Measurements from ENCODE around the gene MEMO1. TPM values are rescaled to one million over a fixed set of nuclear protein-coding genes. Genes with fewer than 3 reads are reported as not detected.
"Not testable (repeated sequence)": the region's sequence is repeated elsewhere in the genome, so short reads cannot be mapped to it uniquely, and the experiment has no call there.

Gene MEMO1
- total RNA-seq, 2 donors from 2014 or later = 51.0 to 56.6 TPM

- no peak for ATAC-seq
- Mint-ChIP-seq H3K9me3 (peaks cover 0 to 5% of the 10 kb centered on the region in 2 donors), H3K36me3 (peaks cover 0 to 11% of the 10 kb centered on the region in 2 donors)
Observed at GRCh38 chr2:31979018-31979417, 31.8 kb downstream of the MEMO1 start.

GRCh38 chr2:31978436-31978835, 32.4 kb downstream of the MEMO1 start:
- Mint-ChIP-seq H3K27ac (no peak overlapping the region), H3K9me3 (peaks cover 0 to 5% of the 10 kb centered on the region in 2 donors), H3K36me3 (peaks cover 0 to 6% of the 10 kb centered on the region in 2 donors)
- DNase-seq (ENCODE audit: low spot score in 2 of 2) = no peak
- no peak for ATAC-seq

More at GRCh38 chr2:31979018-31979417, 31.8 kb downstream of the MEMO1 start:
- DNase-seq (ENCODE audit: low spot score in 2 of 2) = no peak
- H3K27ac Mint-ChIP-seq = no peak overlapping the region

GRCh38 chr2:31973665-31974064, 37.1 kb downstream of the MEMO1 start:
- H3K36me3 Mint-ChIP-seq = peaks cover 0 to 1% of the 10 kb centered on the region in 2 donors
- no peak for DNase-seq (ENCODE audit: low spot score in 2 of 2)
- no peak for ATAC-seq
- peaks cover 0 to under 1% of the 10 kb centered on the region in 2 donors for H3K9me3 Mint-ChIP-seq
- no peak overlapping the region for H3K27ac Mint-ChIP-seq

- Mint-ChIP-seq H3K36me3 (no peaks in the 10 kb centered on the region), H3K27ac (peak overlapping the region in 1 of 2 donors; percentile 79), H3K9me3 (no peaks in the 10 kb centered on the region)
- ATAC-seq (peak in 1 of 2 donors; percentile 35), DNase-seq (ENCODE audit: low spot score in 2 of 2) (no peak)
Observed at GRCh38 chr2:31972059-31972458, 38.7 kb downstream of the MEMO1 start.

GRCh38 chr2:31969178-31969577, 41.6 kb downstream of the MEMO1 start:
- no peak overlapping the region for H3K27ac Mint-ChIP-seq
- no peaks in the 10 kb centered on the region for H3K9me3 Mint-ChIP-seq
- ATAC-seq (no peak), DNase-seq (ENCODE audit: low spot score in 2 of 2) (no peak)
- H3K36me3 Mint-ChIP-seq = no peaks in the 10 kb centered on the region

GRCh38 chr2:31967790-31968189, 43.0 kb downstream of the MEMO1 start:
- no peak overlapping the region for H3K27ac Mint-ChIP-seq
- no peak for DNase-seq (ENCODE audit: low spot score in 2 of 2)
- H3K36me3 Mint-ChIP-seq = no peaks in the 10 kb centered on the region
- ATAC-seq = no peak
- no peaks in the 10 kb centered on the region for H3K9me3 Mint-ChIP-seq

GRCh38 chr2:31966402-31966801, 44.4 kb downstream of the MEMO1 start:
- DNase-seq (ENCODE audit: low spot score in 2 of 2); H3K36me3 Mint-ChIP-seq; H3K27ac Mint-ChIP-seq; ATAC-seq; H3K9me3 Mint-ChIP-seq: not testable (repeated sequence)

GRCh38 chr2:31965094-31965493, 45.7 kb downstream of the MEMO1 start:
- no peaks in the 10 kb centered on the region for H3K9me3 Mint-ChIP-seq
- no peak overlapping the region for H3K27ac Mint-ChIP-seq
- ATAC-seq (no peak), DNase-seq (ENCODE audit: low spot score in 2 of 2) (no peak)
- H3K36me3 Mint-ChIP-seq = no peaks in the 10 kb centered on the region

GRCh38 chr2:31962757-31963361, 47.9 kb downstream of the MEMO1 start:
- DNase-seq (ENCODE audit: low spot score in 2 of 2) (peak in 1 of 2 donors; percentile 16), ATAC-seq (peak; percentile 51 to 79)
- H3K36me3 Mint-ChIP-seq = no peaks in the 10 kb centered on the region
- H3K9me3 Mint-ChIP-seq = no peaks in the 10 kb centered on the region
- H3K27ac Mint-ChIP-seq = no peak overlapping the region

- Mint-ChIP-seq H3K27ac (peak overlapping the region; percentile 49 to 83), H3K36me3 (peaks cover 0 to 7% of the 10 kb centered on the region in 2 donors), H3K9me3 (no peaks in the 10 kb centered on the region)
- ATAC-seq (peak in 1 of 2 donors; percentile 40), DNase-seq (ENCODE audit: low spot score in 2 of 2) (no peak)
Observed at GRCh38 chr2:31958140-31958717, 52.6 kb downstream of the MEMO1 start.

GRCh38 chr2:31957354-31958139, 53.3 kb downstream of the MEMO1 start:
- no peaks in the 10 kb centered on the region for H3K9me3 Mint-ChIP-seq
- peaks cover 0 to 7% of the 10 kb centered on the region in 2 donors for H3K36me3 Mint-ChIP-seq
- peak overlapping the region; percentile 49 to 57 for H3K27ac Mint-ChIP-seq
- ATAC-seq (peak; percentile 45 to 70), DNase-seq (ENCODE audit: low spot score in 2 of 2) (no peak)

- H3K9me3 Mint-ChIP-seq; ATAC-seq; DNase-seq (ENCODE audit: low spot score in 2 of 2); H3K36me3 Mint-ChIP-seq: not testable (repeated sequence)
- peak overlapping the region in 1 of 2 donors; percentile 51 for H3K27ac Mint-ChIP-seq
Observed at GRCh38 chr2:31956934-31957333, 53.9 kb downstream of the MEMO1 start.

GRCh38 chr2:31956312-31956711, 54.5 kb downstream of the MEMO1 start:
- ATAC-seq (peak in 1 of 2 donors; percentile 62), DNase-seq (ENCODE audit: low spot score in 2 of 2) (no peak)
- H3K27ac Mint-ChIP-seq = peak overlapping the region; percentile 51 to 73
- no peaks in the 10 kb centered on the region for H3K9me3 Mint-ChIP-seq
- peaks cover 0 to 7% of the 10 kb centered on the region in 2 donors for H3K36me3 Mint-ChIP-seq

GRCh38 chr2:31953095-31953494, 57.7 kb downstream of the MEMO1 start:
- not testable (repeated sequence) for H3K9me3 Mint-ChIP-seq; H3K27ac Mint-ChIP-seq; DNase-seq (ENCODE audit: low spot score in 2 of 2); ATAC-seq; H3K36me3 Mint-ChIP-seq

GRCh38 chr2:31950946-31951562, 59.8 kb downstream of the MEMO1 start:
- Mint-ChIP-seq H3K9me3 (no peaks in the 10 kb centered on the region), H3K27ac (peak overlapping the region in 1 of 2 donors; percentile 45), H3K36me3 (peaks cover 0 to 6% of the 10 kb centered on the region in 2 donors)
- peak in 1 of 2 donors; percentile 22 for DNase-seq (ENCODE audit: low spot score in 2 of 2)
- ATAC-seq = peak; percentile 65 to 98

- no peak for ATAC-seq
- no peaks in the 10 kb centered on the region for H3K36me3 Mint-ChIP-seq
- H3K27ac Mint-ChIP-seq = no peak overlapping the region
Observed at GRCh38 chr2:31947871-31948270, 62.9 kb downstream of the MEMO1 start.

GRCh38 chr2:31946838-31947237, 64.0 kb downstream of the MEMO1 start:
- Mint-ChIP-seq H3K9me3 (no peaks in the 10 kb centered on the region), H3K27ac (no peak overlapping the region), H3K36me3 (no peaks in the 10 kb centered on the region)
- no peak for DNase-seq (ENCODE audit: low spot score in 2 of 2)
- no peak for ATAC-seq

More at GRCh38 chr2:31947871-31948270, 62.9 kb downstream of the MEMO1 start:
- no peak for DNase-seq (ENCODE audit: low spot score in 2 of 2)
- H3K9me3 Mint-ChIP-seq = no peaks in the 10 kb centered on the region
